HG03565 (cell line): ENCODE measurements around the gene TPRG1.

Experiments used
- ATAC-seq: cut with Tn5 transposase; IDR thresholded peaks from one replicate; pipeline ENCODE4 v1.9.1; 2021; ENCODE audit warnings: mild to moderate bottlenecking, moderate library complexity; ENCODE audit not compliant: unreplicated experiment

The TPRG1 gene

GRCh38 chr3:189171707-189172106 is at the start of gene TPRG1:
TPRG1 (plus strand) TSS chr3:189171971; CDS start chr3:189207385, 35,414 bp downstream.
- no peak for ATAC-seq

- no peak for ATAC-seq
Measured at GRCh38 chr3:189122110-189122509, 49.7 kb upstream of the TPRG1 start.

- no peak for ATAC-seq
Measured at GRCh38 chr3:189122526-189123205, 49.1 kb upstream of the TPRG1 start.

GRCh38 chr3:189123595-189124387 is 48.0 kb upstream of the TPRG1 start:
- ATAC-seq, result no peak

GRCh38 chr3:189132231-189132671 is 39.5 kb upstream of the TPRG1 start:
- ATAC-seq, result peak; percentile 93

GRCh38 chr3:189132839-189133238 is 38.9 kb upstream of the TPRG1 start:
- no peak for ATAC-seq

- ATAC-seq, result no peak
Measured at GRCh38 chr3:189133768-189134167, 38.0 kb upstream of the TPRG1 start.

- ATAC-seq, result no peak
Measured at GRCh38 chr3:189137416-189137815, 34.4 kb upstream of the TPRG1 start.

- no peak for ATAC-seq
Measured at GRCh38 chr3:189138901-189139610, 32.7 kb upstream of the TPRG1 start.

GRCh38 chr3:189139611-189139940 is 32.2 kb upstream of the TPRG1 start:
- ATAC-seq, result no peak

- no peak for ATAC-seq
Measured at GRCh38 chr3:189142527-189142926, 29.2 kb upstream of the TPRG1 start.

- no peak for ATAC-seq
Measured at GRCh38 chr3:189143321-189143720, 28.4 kb upstream of the TPRG1 start.

GRCh38 chr3:189143771-189144170 is 28.0 kb upstream of the TPRG1 start:
- ATAC-seq, result no peak

GRCh38 chr3:189144645-189145044 is 27.1 kb upstream of the TPRG1 start:
- ATAC-seq, result no peak

GRCh38 chr3:189146848-189147247 is 24.9 kb upstream of the TPRG1 start:
- ATAC-seq, result no peak

- peak; percentile 87 for ATAC-seq
Measured at GRCh38 chr3:189148081-189148507, 23.7 kb upstream of the TPRG1 start.

- no peak for ATAC-seq
Measured at GRCh38 chr3:189149203-189149602, 22.6 kb upstream of the TPRG1 start.

GRCh38 chr3:189157232-189158007 is 14.4 kb upstream of the TPRG1 start:
- no peak for ATAC-seq

- no peak for ATAC-seq
Measured at GRCh38 chr3:189158034-189158433, 13.7 kb upstream of the TPRG1 start.

GRCh38 chr3:189160519-189161309 is 11.1 kb upstream of the TPRG1 start:
- no peak for ATAC-seq
